GM18505 (cell line): ENCODE measurements around the gene RBM33.
"Not testable (repeated sequence)": the region's sequence is repeated elsewhere in the genome, so short reads cannot be mapped to it uniquely, and the experiment has no call there.

Experiments used
- ATAC-seq: cut with Tn5 transposase; IDR thresholded peaks from one replicate; pipeline ENCODE4 v1.9.1; 2021; ENCODE audit not compliant: unreplicated experiment
- POLR2A ChIP-seq: IDR thresholded peaks from 4 replicates; pipeline ENCODE4 v1.6.1; 2011; ENCODE audit warnings: borderline replicate concordance; ENCODE audit not compliant: insufficient read depth, insufficient read length; ENCODE audit errors: extremely low read depth

Gene RBM33

DNA sequence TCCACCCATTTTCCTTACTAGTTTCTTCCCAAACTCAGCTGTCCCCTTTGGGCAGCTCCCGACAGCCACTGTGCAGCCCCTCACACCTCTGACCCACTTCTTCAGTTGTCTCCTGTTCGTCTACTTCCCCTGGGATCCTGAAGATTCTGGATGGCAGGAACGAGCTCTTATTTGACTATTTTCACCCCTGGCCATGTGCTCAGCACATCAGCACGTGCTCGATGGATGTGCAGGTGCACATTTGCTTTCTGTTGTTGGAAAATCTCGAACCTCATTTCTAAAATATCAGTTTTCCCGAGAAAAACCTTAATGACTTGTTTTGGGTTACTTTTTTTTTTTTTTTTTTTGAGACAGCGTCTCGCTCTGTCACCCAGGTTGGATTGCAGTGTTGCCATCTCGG is 31.8 kb upstream of the RBM33 start:
- no peak for TF ChIP-seq POLR2A
- no peak for ATAC-seq

DNA sequence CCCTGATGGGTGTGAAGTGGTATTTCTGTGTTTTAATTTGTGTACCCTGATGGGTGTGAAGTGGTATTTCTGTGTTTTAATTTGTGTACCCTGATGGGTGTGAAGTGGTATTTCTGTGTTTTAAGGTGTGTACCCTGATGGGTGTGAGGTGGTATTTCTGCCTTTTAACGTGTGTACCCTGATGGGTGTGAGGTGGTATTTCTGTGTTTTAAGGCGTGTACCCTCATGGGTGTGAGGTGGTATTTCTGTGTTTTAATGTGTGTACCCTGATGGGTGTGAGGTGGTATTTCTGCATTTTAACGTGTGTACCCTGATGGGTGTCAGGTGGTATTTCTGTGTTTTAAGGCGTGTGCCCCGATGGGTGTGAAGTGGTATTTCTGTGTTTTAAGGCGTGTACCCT is 29.4 kb upstream of the RBM33 start:
- not testable (repeated sequence) for ATAC-seq

DNA sequence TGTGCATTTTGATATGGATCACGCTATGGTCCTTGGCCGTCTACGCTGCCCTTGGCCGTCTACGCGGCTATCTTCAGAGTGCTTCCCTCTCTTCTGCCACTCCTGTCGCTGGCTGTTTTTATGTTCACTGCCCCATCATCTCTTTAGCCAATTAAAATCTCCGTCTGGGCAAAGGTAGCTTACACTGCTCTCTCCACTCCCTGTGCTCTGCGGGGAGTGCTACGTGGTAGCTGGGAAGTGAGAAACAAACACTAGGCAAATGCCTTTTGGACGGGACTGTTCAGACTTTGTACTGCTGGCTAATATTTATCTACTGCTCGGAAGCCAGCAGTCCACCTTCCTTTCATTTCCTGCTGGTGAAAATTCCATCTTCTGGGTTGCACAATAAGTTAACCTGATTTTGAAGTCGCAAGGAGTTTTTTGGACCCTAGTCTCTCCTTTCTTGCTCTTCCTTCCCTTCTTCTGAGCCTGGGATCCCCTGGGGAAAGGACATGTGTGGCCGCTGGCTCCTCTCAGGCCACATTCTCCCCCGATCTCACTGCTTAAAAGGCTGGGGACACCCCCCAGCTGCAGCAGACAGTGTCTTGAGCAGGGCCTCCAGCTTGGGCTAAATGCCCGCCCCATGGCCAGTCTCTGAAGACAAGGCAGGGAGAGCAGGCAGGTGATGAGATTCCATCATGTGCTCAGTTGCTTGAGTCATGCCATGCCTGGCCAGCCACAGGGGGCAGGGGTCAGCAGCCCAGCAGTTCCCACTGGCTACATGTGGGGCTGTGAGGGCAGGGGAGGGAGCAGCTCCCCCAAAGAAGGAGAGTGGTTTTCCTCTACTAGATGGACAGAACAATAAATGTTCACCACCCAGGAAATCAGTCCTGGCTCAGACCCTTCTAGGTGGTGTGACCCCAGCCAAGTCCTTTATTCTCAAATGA is 25.5 kb upstream of the RBM33 start:
- ATAC-seq = no peak
- no peak for TF ChIP-seq POLR2A

DNA sequence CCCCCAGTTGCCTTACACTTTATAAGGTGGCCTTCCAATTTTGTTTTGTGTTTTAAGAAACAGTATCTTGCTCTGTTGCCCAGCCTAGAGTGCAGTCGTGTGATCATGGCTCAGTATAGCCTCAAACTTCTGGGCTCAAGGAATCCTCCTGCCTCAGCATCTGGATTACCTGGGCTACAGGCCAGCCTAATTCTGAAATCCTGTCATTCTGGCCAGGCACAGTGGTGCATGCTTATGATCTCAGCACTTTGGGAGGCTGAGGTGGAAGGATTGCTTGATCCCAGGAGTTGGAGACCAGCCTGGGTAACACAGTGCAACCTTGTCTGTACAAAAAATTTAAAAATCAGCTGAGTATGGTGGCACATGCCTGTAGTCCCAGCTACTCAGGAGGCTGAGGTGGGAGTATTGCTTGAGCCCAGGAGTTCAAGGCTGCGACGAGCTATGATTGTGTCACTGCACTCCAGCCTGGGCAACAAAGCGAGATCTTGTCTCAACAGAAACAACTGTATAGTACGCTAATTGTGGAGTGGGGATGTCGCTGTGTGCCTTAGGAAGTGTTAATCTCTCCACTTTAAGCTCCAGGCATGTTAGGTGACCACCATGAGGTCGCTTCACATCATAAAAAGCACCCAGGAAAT is 24.7 kb upstream of the RBM33 start:
- TF ChIP-seq POLR2A = no peak
- ATAC-seq = no peak

DNA sequence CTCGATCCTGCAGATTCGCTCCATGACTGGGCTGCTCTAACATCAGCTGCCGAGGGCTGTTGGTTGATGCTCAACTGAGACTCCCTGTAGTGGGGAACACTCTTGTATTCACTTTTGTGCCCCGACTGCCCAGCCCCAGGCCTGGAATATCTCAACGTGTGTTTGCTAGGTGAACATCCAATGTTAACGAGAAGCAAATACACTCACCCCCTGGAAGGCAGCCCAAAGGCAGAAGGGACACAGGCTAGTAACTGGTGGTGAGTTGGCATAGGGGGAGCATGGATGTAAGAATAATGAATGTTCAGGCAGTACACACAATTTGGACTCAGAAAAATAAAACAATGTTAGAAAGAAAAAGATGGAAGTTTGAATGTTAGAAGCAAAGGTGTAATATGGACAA is 24.0 kb upstream of the RBM33 start:
- no peak for TF ChIP-seq POLR2A
- no peak for ATAC-seq

DNA sequence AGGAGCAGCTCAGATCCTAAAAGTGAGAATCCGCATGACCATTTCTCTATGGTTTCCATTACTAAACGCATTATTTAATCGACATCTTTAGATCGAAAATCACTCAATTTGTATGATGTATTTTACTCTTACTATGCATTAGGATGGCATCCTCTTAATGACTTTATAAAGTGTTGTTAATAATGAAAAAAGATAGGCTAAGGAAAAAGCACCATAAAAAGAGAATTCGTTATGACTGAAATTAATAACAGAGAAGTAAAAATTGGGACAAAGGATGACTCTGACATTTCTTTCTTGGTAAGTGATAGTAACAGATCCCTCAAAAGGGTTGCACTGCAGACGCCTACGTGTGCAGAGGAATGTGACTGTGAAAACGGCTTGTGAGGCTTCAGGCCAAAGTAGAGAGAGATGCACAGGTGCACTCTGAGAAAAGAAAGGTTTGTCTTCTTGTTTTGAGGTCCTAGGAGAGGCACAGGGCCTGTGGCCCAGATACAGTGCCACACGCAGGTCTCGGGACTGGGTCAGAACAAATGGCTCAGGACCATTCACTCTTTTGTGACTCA is 23.0 kb upstream of the RBM33 start:
- no peak for TF ChIP-seq POLR2A
- no peak for ATAC-seq

DNA sequence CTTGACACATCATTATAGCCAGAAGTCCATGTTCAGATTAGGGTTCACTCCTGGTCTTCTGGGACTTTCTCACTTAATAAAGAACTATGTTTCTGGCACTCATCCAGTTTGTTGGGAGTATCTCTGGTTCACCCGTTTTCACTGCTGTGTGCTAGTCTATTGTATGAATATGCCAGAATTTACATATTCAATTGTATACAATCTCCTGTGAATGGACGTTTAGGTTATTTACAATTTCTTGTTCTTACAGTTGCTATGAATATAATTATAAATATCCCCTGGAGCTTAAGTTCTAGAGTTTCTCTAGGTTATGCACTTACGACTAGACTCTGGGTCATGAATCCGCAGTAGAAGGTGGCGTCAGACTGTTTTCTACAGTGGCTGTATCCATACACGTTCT is 20.0 kb upstream of the RBM33 start:
- no peak for TF ChIP-seq POLR2A
- ATAC-seq = no peak

DNA sequence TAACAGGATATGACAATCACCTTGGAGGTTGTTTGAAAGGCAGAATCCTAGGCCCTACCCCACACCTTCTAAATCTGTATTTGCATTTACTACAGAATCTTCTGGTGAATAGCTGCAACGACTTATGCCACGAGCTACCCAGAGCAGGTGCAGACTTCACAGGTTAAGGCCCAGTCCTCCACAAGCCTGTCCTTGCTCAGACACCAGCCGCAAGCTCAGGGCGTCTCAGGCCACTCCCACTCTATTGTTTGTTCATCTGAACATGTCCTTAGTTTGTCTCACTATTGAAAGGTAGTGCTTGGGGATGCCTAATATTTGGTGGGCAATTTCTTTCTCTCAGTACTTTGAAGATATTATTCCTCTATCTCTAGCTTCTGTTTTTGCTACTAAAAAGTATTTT is 18.9 kb upstream of the RBM33 start:
- no peak for TF ChIP-seq POLR2A
- ATAC-seq = no peak

DNA sequence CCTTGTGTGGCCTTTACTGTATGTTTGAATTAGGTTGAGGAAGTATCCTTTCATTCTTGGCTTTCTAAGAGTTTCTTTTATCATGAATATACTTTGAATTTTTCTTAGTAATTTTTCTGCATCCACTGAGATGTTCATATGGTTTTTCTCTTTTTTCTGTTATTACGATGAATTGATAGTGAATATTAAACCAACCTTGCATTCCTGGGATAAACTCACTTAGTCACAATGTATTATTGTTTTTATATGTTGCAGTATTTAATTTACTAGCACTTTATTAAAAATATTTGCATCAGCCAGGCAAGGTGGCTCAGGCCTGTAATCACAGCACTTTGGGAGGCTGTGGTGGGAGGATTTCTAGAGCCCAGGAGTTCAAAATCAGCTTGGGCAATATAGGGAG is 15.3 kb upstream of the RBM33 start:
- no peak for ATAC-seq
- no peak for TF ChIP-seq POLR2A

DNA sequence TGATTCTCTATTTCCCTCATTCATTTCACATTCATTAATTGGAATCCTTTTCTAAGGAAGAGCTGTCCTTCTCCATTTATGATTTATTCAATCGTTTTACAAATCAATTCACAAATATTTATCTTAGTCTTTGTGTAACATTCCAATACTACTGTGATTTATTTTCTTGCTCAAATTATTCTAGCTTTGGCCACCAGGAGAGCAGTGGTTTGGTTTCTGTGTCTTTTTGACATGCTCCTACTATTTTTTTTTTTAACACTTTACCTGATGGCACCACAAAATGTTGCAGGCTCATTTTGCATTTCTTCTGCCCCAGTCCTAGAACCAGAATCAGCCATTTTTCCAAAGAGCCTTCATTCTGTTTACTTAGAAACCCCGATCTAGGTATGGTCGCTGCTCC is 13.3 kb upstream of the RBM33 start:
- no peak for TF ChIP-seq POLR2A
- ATAC-seq = no peak

DNA sequence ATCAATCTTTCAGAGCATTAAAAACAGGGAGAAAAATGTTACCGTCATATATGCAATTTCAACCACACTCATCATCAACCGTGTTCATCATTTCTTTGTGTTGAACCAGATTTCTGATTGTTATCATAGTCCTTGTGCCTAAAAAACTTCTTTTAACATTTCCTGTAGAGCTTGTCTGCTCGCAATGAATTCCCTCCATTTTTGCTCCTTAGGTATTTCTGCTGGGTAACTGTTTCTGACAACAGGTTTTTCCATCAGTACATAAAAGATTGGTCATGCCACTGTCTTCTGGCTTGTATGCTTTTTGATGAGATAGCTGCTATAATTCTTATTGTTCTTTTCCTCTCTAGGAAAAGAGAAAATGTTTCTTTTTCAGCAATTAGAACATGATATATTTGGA is 8.6 kb upstream of the RBM33 start:
- no peak for TF ChIP-seq POLR2A
- ATAC-seq = no peak

DNA sequence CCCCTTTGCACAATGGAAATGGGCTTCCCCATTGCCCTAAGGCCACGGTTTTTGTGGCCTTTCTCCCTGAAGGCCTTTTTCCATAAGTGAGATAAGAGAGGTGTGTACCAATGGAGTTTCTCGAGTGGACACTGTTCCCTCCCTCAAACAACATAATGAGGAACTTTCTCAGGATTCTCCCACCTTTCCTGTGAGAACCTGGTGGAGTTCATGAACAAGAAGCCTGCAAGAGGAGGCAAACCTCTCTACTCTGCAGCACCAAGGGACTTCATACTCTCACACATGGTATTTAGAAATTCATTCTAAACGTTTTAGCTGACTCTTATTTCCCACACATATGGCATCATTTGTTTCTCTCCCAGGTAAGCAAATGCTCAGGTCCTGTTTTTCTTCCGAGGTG is 7.3 kb upstream of the RBM33 start:
- ATAC-seq = no peak
- TF ChIP-seq POLR2A = no peak

DNA sequence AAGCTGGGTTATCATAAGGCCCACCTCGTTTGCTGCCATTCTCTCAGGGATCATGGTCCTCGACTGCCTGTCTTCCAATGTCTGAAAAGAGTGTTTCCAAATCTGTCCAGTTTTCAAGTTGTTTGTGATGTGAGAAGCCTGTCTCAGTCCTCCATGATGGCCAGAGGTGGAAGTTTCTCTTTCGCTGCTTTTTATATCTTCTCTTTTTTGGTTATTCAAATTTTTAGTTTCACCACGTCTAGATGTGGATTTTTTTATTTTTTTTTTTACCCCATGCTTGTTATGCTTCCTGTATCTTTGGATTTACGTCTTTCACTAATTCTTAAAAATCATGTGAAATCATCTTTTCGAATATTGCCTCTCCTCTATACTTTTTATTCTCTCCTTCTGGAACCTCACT is 6.1 kb upstream of the RBM33 start:
- TF ChIP-seq POLR2A = no peak
- no peak for ATAC-seq

DNA sequence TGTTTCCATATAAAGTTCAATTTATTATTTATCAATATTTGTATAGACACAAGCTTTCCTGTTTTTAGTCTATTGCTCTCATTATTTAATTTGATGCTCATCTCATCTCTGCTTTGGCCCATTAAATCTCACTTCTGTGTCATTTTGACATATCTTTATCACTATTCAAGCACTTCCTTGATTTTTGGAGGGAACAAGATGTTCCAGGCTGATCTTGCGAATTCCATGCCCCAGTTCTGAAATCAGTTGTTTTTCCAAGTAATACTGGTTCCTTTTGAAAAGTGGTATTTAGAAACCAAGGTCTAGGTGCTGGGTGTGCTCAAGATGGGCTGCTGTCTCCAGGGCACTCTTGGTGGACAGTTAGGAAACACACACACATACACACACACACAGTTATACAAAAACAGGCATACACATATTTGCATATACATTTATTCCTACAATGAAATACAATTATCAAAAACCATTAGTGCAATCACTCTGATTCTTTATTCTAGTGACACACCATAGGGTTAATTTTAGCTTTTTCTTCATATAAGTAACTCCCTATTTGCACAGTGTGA is 4.4 kb upstream of the RBM33 start:
- TF ChIP-seq POLR2A = no peak

More for the DNA sequence above, 4.4 kb upstream of the RBM33 start:
- ATAC-seq = no peak
